ENCODE measurements around the gene CAGE1. TPM values are rescaled to one million over a fixed set of nuclear protein-coding genes. Genes with fewer than 3 reads are reported as not detected.
"Not testable (repeated sequence)": the region's sequence is repeated elsewhere in the genome, so short reads cannot be mapped to it uniquely, and the experiment has no call there.

CAGE1 gene
- polyA plus RNA-seq, 2 of the 4 experiments (the other 2 are of a cell fraction): 0.09 to 0.12 TPM

GRCh38 chr6:7317538-7317937, 72.0 kb downstream of the CAGE1 start:
- H3K27ac ChIP-seq: no peak overlapping the region
- H3K4me3 ChIP-seq: no peak overlapping the region
- H3K4me2 ChIP-seq: no peak overlapping the region
- CTCF ChIA-PET: interaction anchor here (2.5 kb wide), 1 partner anchor 42 kb away, joined by 9 read pairs; no protein-coding TSS in a partner anchor
- TF ChIP-seq PHF8 (IDR thresholded peaks at IDR 0.05; ENCODE audit: borderline replicate concordance, low read depth) (no peak), POLR2AphosphoS2 (conservative IDR thresholded peaks at IDR 0.05; ENCODE audit: low read length) (no peak), JUN (IDR thresholded peaks at IDR 0.05) (no peak), TFCP2L1 (CRISPR knock-in tag; IDR thresholded peaks at IDR 0.05) (no peak), RFX5 (IDR thresholded peaks at IDR 0.05) (no peak), CHD2 (IDR thresholded peaks at IDR 0.05; ENCODE audit: low read length, partially characterized antibody) (no peak), MAFK (IDR thresholded peaks at IDR 0.05; ENCODE audit: partially characterized antibody) (no peak), TP53 (CRISPR knock-in tag; IDR thresholded peaks at IDR 0.05) (no peak), HDAC2 (IDR thresholded peaks at IDR 0.05) (no peak)
- POLR2A ChIA-PET: no interaction called here
- DNase-seq (ENCODE audit: low read depth in 1 of 2, low spot score in 1 of 2) (no peak), ATAC-seq (no peak), FAIRE-seq (no peak)
- WGBS (ENCODE audit: missing lambda C conversion rate): 82% methylated on average over 9 of the region's 9 CpGs
- no peaks in the 10 kb centered on the region for H3K9me3 ChIP-seq
- peaks cover 5% of the 10 kb centered on the region; the same call in 1 of the 3 replicates for H3K4me1 ChIP-seq

GRCh38 chr6:7316658-7317533, 72.6 kb downstream of the CAGE1 start:
- Histone ChIP-seq H3K4me3 (no peak overlapping the region), H3K4me1 (peaks cover 5% of the 10 kb centered on the region; the same call in 1 of the 3 replicates), H3K9me3 (no peaks in the 10 kb centered on the region), H3K27ac (no peak overlapping the region), H3K4me2 (no peak overlapping the region)
- TF ChIP-seq NFE2L2 (conservative IDR thresholded peaks at IDR 0.05; ENCODE audit: low read length) (no peak), ATOH8 (CRISPR knock-in tag; IDR thresholded peaks at IDR 0.05; ENCODE audit: low read depth) (no peak), HOXB13 (CRISPR knock-in tag; IDR thresholded peaks at IDR 0.05; ENCODE audit: low read depth) (no peak), RNF2 (IDR thresholded peaks at IDR 0.05; ENCODE audit: borderline replicate concordance, low read depth) (no peak), PBX3 (IDR thresholded peaks at IDR 0.05) (no peak), ZNF302 (CRISPR knock-in tag; IDR thresholded peaks at IDR 0.05) (no peak), HOXB5 (CRISPR knock-in tag; IDR thresholded peaks at IDR 0.05) (no peak), ESRRA (IDR thresholded peaks at IDR 0.05; ENCODE audit: borderline replicate concordance, low read length) (no peak), HMGXB4 (CRISPR knock-in tag; IDR thresholded peaks at IDR 0.05; ENCODE audit: borderline replicate concordance) (no peak)
- WGBS (ENCODE audit: missing lambda C conversion rate): no CpG with 5 or more reads among the region's 41 CpGs
- DNase-seq (ENCODE audit: low read depth in 1 of 2, low spot score in 1 of 2) (no peak), FAIRE-seq (no peak), ATAC-seq (no peak)
- ChIA-PET POLR2A (interaction anchor here (1.3 kb wide), 1 partner anchor 73 kb away, joined by 4 read pairs; the partner anchor contains the start of genes CAGE1 and RIOK1), CTCF (interaction anchor here (2.5 kb wide), 1 partner anchor 41 kb away, joined by 9 read pairs; no protein-coding TSS in a partner anchor)

- WGBS (ENCODE audit: missing lambda C conversion rate): 88% methylated on average over 6 of the region's 6 CpGs
- POLR2A ChIA-PET: interaction anchor here (1.3 kb wide), 1 partner anchor 74 kb away, joined by 4 read pairs; the partner anchor contains the start of genes CAGE1 and RIOK1
- TF ChIP-seq JUN (IDR thresholded peaks at IDR 0.05) (no peak), TFCP2L1 (CRISPR knock-in tag; IDR thresholded peaks at IDR 0.05) (no peak), GATA3 (IDR thresholded peaks at IDR 0.05; ENCODE audit: borderline replicate concordance) (no peak), HDAC2 (IDR thresholded peaks at IDR 0.05) (no peak), EHMT2 (IDR thresholded peaks at IDR 0.05; ENCODE audit: low read depth) (no peak)
- Histone ChIP-seq H3K27ac (no peak overlapping the region), H3K4me3 (no peak overlapping the region), H3K9me3 (no peaks in the 10 kb centered on the region), H3K4me2 (no peak overlapping the region), H3K4me1 (peaks cover 11% of the 10 kb centered on the region)
- ATAC-seq: no peak
- no peak for FAIRE-seq
- no peak for DNase-seq (ENCODE audit: low read depth in 1 of 2, low spot score in 1 of 2)
- CTCF ChIA-PET: interaction anchor here (0.5 to 2.5 kb wide), 2 partner anchors 16 to 40 kb away, joined by 3 to 9 read pairs; no protein-coding TSS in a partner anchor
These were observed 73.6 kb downstream of the CAGE1 start for GRCh38 chr6:7315948-7316365.

- H3K27ac ChIP-seq; ATAC-seq; H3K4me2 ChIP-seq; DNase-seq (ENCODE audit: low read depth in 1 of 2, low spot score in 1 of 2); H3K4me3 ChIP-seq; FAIRE-seq; H3K9me3 ChIP-seq: not testable (repeated sequence)
- WGBS (ENCODE audit: missing lambda C conversion rate): 76% methylated on average over 6 of the region's 34 CpGs
- CTCF ChIA-PET: interaction anchor here (0.5 to 0.8 kb wide), 2 partner anchors 16 to 39 kb away, joined by 3 read pairs; no protein-coding TSS in a partner anchor
- H3K4me1 ChIP-seq: peaks cover 17% of the 10 kb centered on the region
- POLR2A ChIA-PET: interaction anchor here (0.5 to 1.4 kb wide), 2 partner anchors 74 to 77 kb away, joined by 3 read pairs; partner anchors contain the start of genes CAGE1 and RIOK1
These were observed 74.2 kb downstream of the CAGE1 start for GRCh38 chr6:7315087-7315947.

All from A549 (cell line).